ENCODE measurements around the gene RPUSD1. TPM values are rescaled to one million over a fixed set of nuclear protein-coding genes. Genes with fewer than 3 reads are reported as not detected.

Gene RPUSD1
- total and polyA plus RNA-seq, 3 donors from 2014 or later: 11.4 to 24.0 (median 18.6) TPM

- intact Hi-C loops (cut with DNase I; ENCODE audit: low total_unique reads): no loop called here
- no peaks in the 10 kb centered on the region for H3K9me3 ChIP-seq
- DNase-seq: no peak
- H3K4me3 ChIP-seq: no peak overlapping the region
- no peak for TF ChIP-seq CTCF (IDR thresholded peaks at IDR 0.05)
- TF ChIP-seq POLR2A (IDR thresholded peaks at IDR 0.05): no peak
- no peaks in the 10 kb centered on the region for H3K27me3 ChIP-seq
- no peaks in the 10 kb centered on the region for H3K36me3 ChIP-seq (ENCODE audit: low read depth, missing control alignments)
- H3K4me1 ChIP-seq: peaks cover 10% of the 10 kb centered on the region
- 88 to 92% methylated on average over 9 to 17 of the region's 17 CpGs for WGBS, 2 donors
- no peak overlapping the region for H3K27ac ChIP-seq
These were observed 40.7 kb upstream of the RPUSD1 start for GRCh38 chr16:828891-829290.

GRCh38 chr16:827513-827912, 39.3 kb upstream of the RPUSD1 start:
- H3K27ac ChIP-seq: no peak overlapping the region
- TF ChIP-seq CTCF (IDR thresholded peaks at IDR 0.05) (no peak), POLR2A (IDR thresholded peaks at IDR 0.05) (no peak)
- WGBS, 2 donors: 87 to 94% methylated on average over 4 to 24 of the region's 24 CpGs
- H3K4me1 ChIP-seq: peaks cover 10% of the 10 kb centered on the region
- no peaks in the 10 kb centered on the region for H3K36me3 ChIP-seq (ENCODE audit: low read depth, missing control alignments)
- H3K4me3 ChIP-seq: no peak overlapping the region
- DNase-seq: no peak
- no peaks in the 10 kb centered on the region for H3K9me3 ChIP-seq
- intact Hi-C loops (cut with DNase I; ENCODE audit: low total_unique reads): no loop called here
- H3K27me3 ChIP-seq: no peaks in the 10 kb centered on the region

- DNase-seq: peak; percentile 71
- Histone ChIP-seq H3K4me3 (no peak overlapping the region), H3K36me3 (ENCODE audit: low read depth, missing control alignments) (no peaks in the 10 kb centered on the region), H3K9me3 (no peaks in the 10 kb centered on the region), H3K27ac (peak overlapping the region in 1 of 2 donors; percentile 44), H3K27me3 (no peaks in the 10 kb centered on the region), H3K4me1 (peaks cover 10% of the 10 kb centered on the region)
- 37 to 53% methylated on average over 19 to 32 of the region's 36 CpGs for WGBS, 2 donors
- no peak for TF ChIP-seq POLR2A (IDR thresholded peaks at IDR 0.05)
- no peak for TF ChIP-seq CTCF (IDR thresholded peaks at IDR 0.05)
- intact Hi-C loops (cut with DNase I; ENCODE audit: low total_unique reads): no loop called here
These were observed 37.3 kb upstream of the RPUSD1 start for GRCh38 chr16:825341-826061.

- Histone ChIP-seq H3K4me1 (peaks cover 10% of the 10 kb centered on the region), H3K9me3 (no peaks in the 10 kb centered on the region), H3K36me3 (ENCODE audit: low read depth, missing control alignments) (no peaks in the 10 kb centered on the region), H3K27ac (no peak overlapping the region), H3K27me3 (no peaks in the 10 kb centered on the region), H3K4me3 (no peak overlapping the region)
- no peak for DNase-seq
- WGBS, 2 donors: 94 to 97% methylated on average over 19 to 25 of the region's 25 CpGs
- intact Hi-C loops (cut with DNase I; ENCODE audit: low total_unique reads): no loop called here
- TF ChIP-seq CTCF (IDR thresholded peaks at IDR 0.05) (no peak), POLR2A (IDR thresholded peaks at IDR 0.05) (no peak)
These were observed 36.4 kb upstream of the RPUSD1 start for GRCh38 chr16:824601-825000.

- WGBS, 2 donors: 82 to 92% methylated on average over 17 to 22 of the region's 22 CpGs
- Histone ChIP-seq H3K4me3 (no peak overlapping the region), H3K9me3 (no peaks in the 10 kb centered on the region), H3K27me3 (no peaks in the 10 kb centered on the region), H3K4me1 (peaks cover 10% of the 10 kb centered on the region), H3K27ac (no peak overlapping the region), H3K36me3 (ENCODE audit: low read depth, missing control alignments) (no peaks in the 10 kb centered on the region)
- no peak for DNase-seq
- intact Hi-C loops (cut with DNase I; ENCODE audit: low total_unique reads): no loop called here
- TF ChIP-seq CTCF (IDR thresholded peaks at IDR 0.05) (no peak), POLR2A (IDR thresholded peaks at IDR 0.05) (no peak)
These were observed 36.0 kb upstream of the RPUSD1 start for GRCh38 chr16:824194-824593.
